DND-41 (cell line): Measurements from ENCODE around the gene FAM3B.

Experiments
- CTCF ChIP-seq: IDR thresholded peaks from 2 replicates; pipeline ENCODE4 v1.5.1; 2012; ENCODE audit warnings: borderline replicate concordance, low read length, moderate library complexity, mild to moderate bottlenecking; ENCODE audit not compliant: poor library complexity, severe bottlenecking; ENCODE audit errors: extremely low read depth
- EZH2 ChIP-seq: IDR thresholded peaks from 3 replicates; pipeline ENCODE4 v1.6.1; 2012; ENCODE audit warnings: borderline replicate concordance, low read depth, mild to moderate bottlenecking, moderate library complexity, low read length, inconsistent platforms; ENCODE audit not compliant: severe bottlenecking

DNA sequence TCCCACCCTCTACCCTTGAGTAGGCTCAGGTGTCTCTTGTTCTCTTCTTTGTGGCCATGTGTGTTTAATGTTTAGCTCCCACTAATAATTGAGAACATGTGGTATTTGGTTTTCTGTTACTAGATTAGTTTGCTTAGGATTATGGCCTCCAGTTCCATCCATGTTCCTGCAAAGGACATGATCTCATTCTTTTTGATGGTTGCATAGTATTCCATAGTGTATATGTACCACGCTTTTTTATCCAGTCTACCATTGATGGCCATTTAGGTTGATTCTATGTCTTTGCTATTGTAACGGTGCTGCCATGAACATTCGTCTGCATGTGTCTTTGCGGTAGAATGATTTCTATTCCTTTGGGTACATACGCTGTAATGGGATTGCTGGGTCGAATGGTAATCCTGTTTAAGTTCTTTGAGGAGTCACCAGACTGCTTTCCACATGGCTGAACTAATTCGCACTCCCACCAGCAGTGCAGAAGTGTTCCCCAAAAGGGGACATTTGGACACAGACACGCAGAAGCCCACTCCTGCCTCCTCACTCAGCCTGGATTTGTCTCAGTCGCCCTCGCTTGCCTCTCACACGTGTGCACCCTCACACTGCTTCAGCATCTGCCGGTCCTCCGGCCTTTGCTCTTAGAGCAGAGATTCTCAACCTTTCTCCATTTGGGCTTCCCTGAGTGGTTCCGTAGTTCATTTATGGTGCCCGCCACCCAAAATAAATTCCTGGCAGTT, 48.9 kb downstream of the FAM3B start:
- TF ChIP-seq CTCF (no peak), EZH2 (no peak)
